ENCODE data around the gene SAMMSON.

GRCh38 chr3:70085613-70086012 is 86.1 kb downstream of the SAMMSON start:
- no peak for TF ChIP-seq CTCF (IDR thresholded peaks at IDR 0.05)
- no peak for TF ChIP-seq POLR2AphosphoS5 (IDR thresholded peaks at IDR 0.05)
- no peak for TF ChIP-seq POLR2A (IDR thresholded peaks at IDR 0.05)

All from stomach (tissue), 4 donors.